GM06990 (cell line): ENCODE results near the gene NUMA1.

Source experiments
- DNase-seq: peaks from one replicate; pipeline ENCODE4 v3.0.0-alpha.2; 2011; ENCODE audit not compliant: insufficient read length; ENCODE audit errors: extremely low read depth
- H3K27me3 ChIP-seq: replicated peaks from 2 replicates; pipeline ENCODE4 v1.6.0; 2011; ENCODE audit warnings: low read length; ENCODE audit not compliant: control insufficient read depth, insufficient read depth
- H3K36me3 ChIP-seq: 2 replicates; pipeline ENCODE4 v1.5.1; 2011; ENCODE audit warnings: low read length; ENCODE audit not compliant: control insufficient read depth, insufficient read depth
- H3K4me3 ChIP-seq: replicated peaks from 2 replicates; pipeline ENCODE4 v1.5.1; 2011; ENCODE audit warnings: low read depth, mild to moderate bottlenecking, control low read depth, low read length
- CTCF ChIP-seq: IDR thresholded peaks from 2 replicates; pipeline ENCODE4 v1.5.1; 2011; ENCODE audit warnings: low read length, control low read depth, mild to moderate bottlenecking, inconsistent platforms; ENCODE audit not compliant: insufficient read depth, poor library complexity, severe bottlenecking

NUMA1 gene

GRCh38 chr11:71996517-71996916 is 83.8 kb downstream of the NUMA1 start:
- TF ChIP-seq CTCF: no peak
- Histone ChIP-seq H3K36me3 (peaks cover 26% of the 10 kb centered on the region), H3K4me3 (no peak overlapping the region)

GRCh38 chr11:71995726-71996291 is 84.5 kb downstream of the NUMA1 start:
- DNase-seq: no peak

More at GRCh38 chr11:71996517-71996916, 83.8 kb downstream of the NUMA1 start:
- no peaks in the 10 kb centered on the region for H3K27me3 ChIP-seq
- no peak for DNase-seq

GRCh38 chr11:71994786-71995185 is 85.6 kb downstream of the NUMA1 start:
- H3K4me3 ChIP-seq: no peak overlapping the region
- no peak for TF ChIP-seq CTCF
- H3K36me3 ChIP-seq: peaks cover 12% of the 10 kb centered on the region
- no peak for DNase-seq
- H3K27me3 ChIP-seq: no peaks in the 10 kb centered on the region

More at GRCh38 chr11:71995726-71996291, 84.5 kb downstream of the NUMA1 start:
- TF ChIP-seq CTCF: no peak
- Histone ChIP-seq H3K27me3 (no peaks in the 10 kb centered on the region), H3K4me3 (no peak overlapping the region), H3K36me3 (peaks cover 18% of the 10 kb centered on the region)

GRCh38 chr11:71992136-71992730 is 88.1 kb downstream of the NUMA1 start:
- TF ChIP-seq CTCF: no peak
- Histone ChIP-seq H3K27me3 (no peaks in the 10 kb centered on the region), H3K36me3 (peaks cover 12% of the 10 kb centered on the region), H3K4me3 (no peak overlapping the region)
- DNase-seq: no peak

- DNase-seq: peak; percentile 79
- no peak for TF ChIP-seq CTCF
- H3K4me3 ChIP-seq: no peak overlapping the region
- peaks cover 11% of the 10 kb centered on the region for H3K36me3 ChIP-seq
- H3K27me3 ChIP-seq: no peaks in the 10 kb centered on the region
These were observed 88.8 kb downstream of the NUMA1 start for GRCh38 chr11:71991494-71991893.
